Kidney tubule cell (primary cell): ENCODE results near the gene CDH22.

ENCODE experiments used
- DNase-seq: peaks from one replicate; pipeline ENCODE4 v3.0.0-alpha.2; 2018; ENCODE audit warnings: low spot score

The CDH22 gene

GRCh38 chr20:46268131-46268614, 40.1 kb downstream of the CDH22 start:
- DNase-seq: no peak

GRCh38 chr20:46267108-46268105, 40.9 kb downstream of the CDH22 start:
- DNase-seq: no peak

GRCh38 chr20:46265539-46265938, 42.8 kb downstream of the CDH22 start:
- no peak for DNase-seq

- no peak for DNase-seq
Measured at GRCh38 chr20:46264391-46265266, 43.7 kb downstream of the CDH22 start.

GRCh38 chr20:46261456-46262253, 46.6 kb downstream of the CDH22 start:
- DNase-seq: no peak

GRCh38 chr20:46260936-46261454, 47.3 kb downstream of the CDH22 start:
- DNase-seq: no peak

- DNase-seq: no peak
Measured at GRCh38 chr20:46260480-46260879, 47.8 kb downstream of the CDH22 start.

- no peak for DNase-seq
Measured at GRCh38 chr20:46259260-46259859, 48.9 kb downstream of the CDH22 start.

- no peak for DNase-seq
Measured at GRCh38 chr20:46257887-46258286, 50.4 kb downstream of the CDH22 start.

- DNase-seq: no peak
Measured at GRCh38 chr20:46256293-46256692, 52.0 kb downstream of the CDH22 start.

GRCh38 chr20:46255440-46256104, 52.7 kb downstream of the CDH22 start:
- DNase-seq: peak; percentile 94

- DNase-seq: peak; percentile 31
Measured at GRCh38 chr20:46253391-46253790, 54.9 kb downstream of the CDH22 start.

- no peak for DNase-seq
Measured at GRCh38 chr20:46252352-46253091, 55.8 kb downstream of the CDH22 start.

GRCh38 chr20:46251211-46251673, 57.1 kb downstream of the CDH22 start:
- DNase-seq: no peak

- no peak for DNase-seq
Measured at GRCh38 chr20:46250772-46251171, 57.5 kb downstream of the CDH22 start.

GRCh38 chr20:46249671-46250070, 58.6 kb downstream of the CDH22 start:
- DNase-seq: no peak

- DNase-seq: no peak
Measured at GRCh38 chr20:46246559-46246958, 61.7 kb downstream of the CDH22 start.

GRCh38 chr20:46243707-46244628, 64.3 kb downstream of the CDH22 start:
- DNase-seq: peak; percentile 9

GRCh38 chr20:46242390-46242789, 65.9 kb downstream of the CDH22 start:
- no peak for DNase-seq
